ENCODE results near the gene RAB11FIP2.

DNA sequence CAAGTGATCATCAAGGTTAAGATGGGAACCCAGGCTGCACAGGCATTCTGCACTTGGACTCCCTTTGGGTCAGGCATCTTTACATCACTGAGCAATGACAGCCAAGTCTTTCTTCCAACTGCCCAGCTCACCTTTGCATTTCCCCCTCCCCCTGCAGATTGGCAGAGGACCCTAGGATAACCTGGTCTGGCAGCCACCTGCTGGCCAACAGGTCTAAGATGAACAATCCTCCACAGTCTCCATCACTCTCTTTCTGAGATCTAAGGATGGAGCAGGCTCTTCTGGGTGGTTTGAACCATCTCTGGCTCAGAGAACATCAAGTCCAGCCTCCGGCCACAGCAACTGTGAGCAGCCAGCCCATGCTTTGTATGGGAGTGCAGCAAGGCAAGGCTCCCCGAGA is 75.8 kb downstream of the RAB11FIP2 start:
- TF ChIP-seq POLR2A (IDR thresholded peaks at IDR 0.05), result no peak
- TF ChIP-seq CTCF (IDR thresholded peaks at IDR 0.05), result no peak
